Right cardiac atrium (tissue), 5 donors: Measurements from ENCODE around the gene OR2T35. TPM values are rescaled to one million over a fixed set of nuclear protein-coding genes. Genes with fewer than 3 reads are reported as not detected.
A peak's percentile ranks its signal among the peaks of the same experiment; 100 is the strongest.

Experiments used
- ATAC-seq, 2 donors: fragments of 200-7000 bp; cut with Tn5 transposase; one replicate each; pipeline versions ENCODE4 v1.8.0 to v1.9.1; 2020; ENCODE audit warnings: moderate library complexity in 2 of 2, mild to moderate bottlenecking in 1 of 2
- DNase-seq, 3 donors: peaks; one replicate each; pipeline ENCODE4 v3.0.0-alpha.2; 2020
- H3K27ac ChIP-seq: one replicate; pipeline ENCODE4 v1.5.1; 2013; ENCODE audit warnings: mild to moderate bottlenecking, low read length, control low read depth, moderate library complexity
- H3K27me3 ChIP-seq: one replicate; pipeline ENCODE4 v1.6.1; 2013; ENCODE audit not compliant: control insufficient read depth, insufficient read depth
- H3K4me1 ChIP-seq: one replicate; pipeline ENCODE4 v1.6.1; 2013; ENCODE audit warnings: low read length; ENCODE audit not compliant: control insufficient read depth, insufficient read depth
- H3K4me3 ChIP-seq: one replicate; pipeline ENCODE4 v1.5.1; 2013; ENCODE audit warnings: low read length, control low read depth
- H3K9me3 ChIP-seq: one replicate; pipeline ENCODE4 v1.6.1; 2013; ENCODE audit warnings: low read length; ENCODE audit not compliant: control insufficient read depth
- WGBS: extraction: QIAGEN DNeasy Blood & Tissue Kit; methylation state at CpG from one replicate; pipeline ENCODE4 v1.1.7; 2013; 5-methylcytosine and 5-hydroxymethylcytosine counted together
- intact Hi-C, 4 donors: fragments of 100-400 bp; cut with DNase I; formaldehyde crosslinking; loops; one replicate each; pipeline versions ENCODE4 v1.11.0 to v1.14.0; 2022 to 2023
- polyA plus RNA-seq: library from polyadenylated mRNA; stranded (reverse); fragments of 200-250 nt; gene quantifications from one replicate; pipeline ENCODE4 v1.2.3, GENCODE V29; 2013
- total RNA-seq, 4 donors: library from RNA; stranded (reverse); fragmentation: NEBNext Ultra II Directional; extraction: Animal tissue kit (Norgen Biotek cat#: 25700); gene quantifications; one replicate each; pipeline ENCODE4 v1.2.1, GENCODE V29; 2021
- donor health status: healthy with polysubstance abuse.
- donor health status: DM: no; HTN: yes; CAD: no.
- donor health status: DM: no; HTN: no; CAD: no.
- donor health status: DM: no; HTN: yes; CAD: no; lungs with severe emphysema.
- donor health status: DM: yes; HTN: yes; CAD: no.

Gene OR2T35
- total and polyA plus RNA-seq, 5 donors, result not detected

DNA sequence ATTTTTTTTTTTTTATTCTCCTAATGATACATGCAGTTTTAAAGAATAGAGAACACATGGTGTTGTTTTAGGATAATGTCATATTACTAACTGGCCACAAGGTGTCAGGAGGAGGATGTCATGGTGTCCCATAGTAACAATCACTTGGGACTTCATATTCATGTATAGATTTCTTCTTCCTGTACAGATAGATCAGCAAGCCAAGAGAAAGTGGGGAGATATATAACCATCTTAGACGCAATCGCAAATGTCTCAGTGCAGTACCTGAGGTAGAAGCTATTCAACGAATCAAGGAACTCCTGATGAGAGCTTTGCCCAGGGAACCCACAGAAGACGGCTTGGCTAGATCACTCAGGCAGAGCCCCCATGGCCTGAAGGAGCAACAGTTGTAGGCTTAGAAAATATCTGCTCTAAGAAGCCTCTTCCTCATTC is 22.5 kb downstream of the OR2T35 start:
- Histone ChIP-seq H3K9me3 (no peaks in the 10 kb centered on the region), H3K4me1 (no peaks in the 10 kb centered on the region), H3K27me3 (no peaks in the 10 kb centered on the region), H3K27ac (no peak overlapping the region), H3K4me3 (no peak overlapping the region)
- intact Hi-C loops, result loop anchor here in 2 of 4 donors (5.0 kb wide), 1 partner anchor 185 kb away; no protein-coding TSS in a partner anchor
- DNase-seq (no peak), ATAC-seq (no peak)
- WGBS, result 62% methylated on average over 4 of the region's 4 CpGs

DNA sequence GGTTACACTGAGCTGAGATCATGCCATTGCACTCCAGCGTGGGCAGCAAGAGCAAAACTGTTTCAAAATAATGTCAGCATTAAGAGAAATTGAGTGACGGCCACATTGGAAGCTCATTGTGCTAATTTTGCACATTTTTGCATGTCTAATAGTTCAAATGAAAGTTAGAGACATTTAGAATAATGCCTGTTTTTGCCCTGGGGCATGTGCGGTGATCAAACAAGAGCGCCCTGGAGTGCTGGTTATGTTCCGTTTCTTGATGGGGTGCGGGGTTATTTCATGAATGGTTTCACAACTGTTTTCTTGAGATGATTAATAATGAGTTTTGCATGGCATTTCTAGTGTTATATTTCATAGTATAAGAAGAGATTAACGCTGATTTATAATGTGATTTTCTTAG is 23.3 kb downstream of the OR2T35 start:
- DNase-seq (no peak), ATAC-seq (no peak)
- Histone ChIP-seq H3K4me1 (no peaks in the 10 kb centered on the region), H3K9me3 (no peaks in the 10 kb centered on the region), H3K4me3 (no peak overlapping the region), H3K27me3 (no peaks in the 10 kb centered on the region), H3K27ac (no peak overlapping the region)
- WGBS, result 63% methylated on average over 7 of the region's 7 CpGs
- intact Hi-C loops, result loop anchor here in 3 of 4 donors (2.0 to 5.0 kb wide), 2 partner anchors 185 to 186 kb away; no protein-coding TSS in a partner anchor

- H3K27ac ChIP-seq, result no peak overlapping the region
- ATAC-seq (no peak), DNase-seq (peak; percentile 18 to 79 (median 57))
- H3K4me3 ChIP-seq, result no peak overlapping the region
- intact Hi-C loops, result no loop called here
- H3K27me3 ChIP-seq, result no peaks in the 10 kb centered on the region
- WGBS, result 7% methylated on average over 3 of the region's 3 CpGs
- no peaks in the 10 kb centered on the region for H3K4me1 ChIP-seq
- H3K9me3 ChIP-seq, result no peaks in the 10 kb centered on the region
Measured at GRCh38 chr1:248618878-248619277, 26.2 kb downstream of the OR2T35 start.

GRCh38 chr1:248618119-248618518 is 27.0 kb downstream of the OR2T35 start:
- WGBS, result 68% methylated on average over 7 of the region's 7 CpGs
- no peaks in the 10 kb centered on the region for H3K4me1 ChIP-seq
- intact Hi-C loops, result no loop called here
- no peak overlapping the region for H3K4me3 ChIP-seq
- no peak overlapping the region for H3K27ac ChIP-seq
- H3K27me3 ChIP-seq, result no peaks in the 10 kb centered on the region
- DNase-seq, result no peak
- no peaks in the 10 kb centered on the region for H3K9me3 ChIP-seq
- no peak for ATAC-seq

DNA sequence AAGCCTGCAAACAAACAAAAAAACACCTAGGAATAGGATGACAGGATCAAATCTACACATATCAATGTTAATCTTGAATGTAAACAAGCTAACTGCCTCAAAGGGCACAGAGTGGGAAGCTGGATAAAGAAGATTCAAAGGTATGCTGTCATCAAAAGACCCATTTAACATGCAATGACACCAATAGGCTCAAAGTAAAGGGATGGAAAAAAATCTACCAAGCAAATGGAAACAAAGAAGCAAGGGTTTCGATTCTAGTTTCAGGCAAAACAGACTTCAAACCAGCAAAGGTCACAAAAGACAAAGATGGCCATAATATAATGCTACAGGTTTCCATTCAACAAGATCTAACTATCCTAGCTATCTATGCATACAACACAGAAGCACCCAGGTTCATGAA is 31.3 kb downstream of the OR2T35 start:
- DNase-seq (no peak), ATAC-seq (no peak)
- intact Hi-C loops, result no loop called here
- Histone ChIP-seq H3K4me3 (no peak overlapping the region), H3K4me1 (no peaks in the 10 kb centered on the region), H3K27me3 (no peaks in the 10 kb centered on the region), H3K9me3 (no peaks in the 10 kb centered on the region), H3K27ac (no peak overlapping the region)
- WGBS, result 60% methylated on average over 1 of the region's 1 CpG

DNA sequence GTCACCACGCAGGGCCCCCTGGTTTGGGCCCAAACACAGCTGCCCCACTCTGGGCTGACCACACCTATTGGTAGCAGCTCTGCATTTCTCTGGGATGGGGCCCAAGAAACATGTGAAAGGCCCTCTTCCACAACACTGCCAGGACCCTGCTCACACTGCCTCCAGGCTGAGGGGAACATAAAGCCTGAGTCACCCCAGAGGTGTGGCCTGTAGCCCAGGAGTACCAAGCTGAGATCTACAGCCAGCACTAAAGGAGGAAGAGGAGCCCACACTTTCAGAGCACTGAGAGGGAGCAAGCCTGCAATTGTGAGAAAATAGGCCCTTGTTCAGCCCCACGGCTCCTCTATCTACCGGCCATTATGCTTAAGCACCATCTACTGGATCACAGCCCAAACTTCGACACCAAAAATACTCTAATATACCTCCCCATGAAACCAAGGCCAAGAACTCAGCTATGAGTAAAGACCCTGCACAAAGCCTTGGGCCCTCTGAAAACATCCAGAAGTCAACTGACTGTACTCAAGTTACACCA is 33.1 kb downstream of the OR2T35 start:
- Histone ChIP-seq H3K27ac (no peak overlapping the region), H3K4me3 (no peak overlapping the region), H3K9me3 (no peaks in the 10 kb centered on the region), H3K4me1 (no peaks in the 10 kb centered on the region), H3K27me3 (no peaks in the 10 kb centered on the region)
- DNase-seq (no peak), ATAC-seq (no peak)
- intact Hi-C loops, result no loop called here
- 82% methylated on average over 4 of the region's 4 CpGs for WGBS

DNA sequence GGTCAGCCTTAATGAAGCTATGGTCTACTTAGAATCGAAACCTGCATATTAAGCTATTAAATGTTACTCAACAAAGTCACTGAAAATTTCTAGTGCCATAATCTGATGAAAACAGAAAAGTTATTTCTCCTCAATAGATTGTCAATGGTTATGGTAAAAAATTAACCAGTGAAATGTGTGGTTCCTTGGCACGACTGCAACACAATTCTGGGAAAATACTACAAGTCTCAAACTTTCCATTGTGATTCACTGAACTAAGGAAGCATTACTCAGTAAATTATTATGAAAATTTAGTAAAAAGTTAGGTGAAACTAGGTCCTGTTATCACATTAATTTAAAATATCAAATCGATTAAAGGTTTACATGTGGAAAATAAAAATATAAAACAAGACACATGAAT is 34.8 kb downstream of the OR2T35 start:
- intact Hi-C loops, result no loop called here
- WGBS, result 43% methylated on average over 3 of the region's 3 CpGs

GRCh38 chr1:248599396-248599795 is 45.7 kb downstream of the OR2T35 start:
- WGBS, result 73% methylated on average over 8 of the region's 8 CpGs
- Histone ChIP-seq H3K4me1 (no peaks in the 10 kb centered on the region), H3K27ac (no peak overlapping the region), H3K9me3 (no peaks in the 10 kb centered on the region), H3K4me3 (no peak overlapping the region), H3K27me3 (no peaks in the 10 kb centered on the region)
- DNase-seq, result no peak
- no peak for ATAC-seq
- intact Hi-C loops, result no loop called here

More for the DNA sequence above, 34.8 kb downstream of the OR2T35 start:
- Histone ChIP-seq H3K27me3 (no peaks in the 10 kb centered on the region), H3K4me1 (no peaks in the 10 kb centered on the region), H3K27ac (no peak overlapping the region), H3K9me3 (no peaks in the 10 kb centered on the region), H3K4me3 (no peak overlapping the region)
- DNase-seq (no peak), ATAC-seq (no peak)

DNA sequence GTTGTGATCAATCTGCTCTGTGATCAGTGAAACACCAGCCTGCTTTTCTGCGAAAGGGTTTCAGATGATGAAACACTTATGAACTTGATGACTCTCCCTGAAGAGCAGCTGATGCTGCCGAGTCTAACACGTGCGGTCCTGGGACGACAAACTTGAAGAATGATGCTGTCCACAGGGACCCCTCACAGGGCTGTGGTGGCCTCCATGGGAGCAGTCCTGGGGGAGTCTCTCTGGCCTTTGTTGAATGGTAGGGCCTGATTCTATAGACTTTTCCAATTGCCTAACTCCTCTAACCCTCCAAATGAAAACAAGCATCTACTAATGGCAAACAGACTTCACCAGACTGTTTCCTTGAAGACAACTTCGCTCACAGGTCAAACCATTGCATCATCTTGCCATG is 47.5 kb downstream of the OR2T35 start, which contains the start of gene OR2T10:
OR2T10 (minus strand) TSS at position 112 of the 400 bp plus-strand sequence. CDS start 3,932 bp downstream, outside the sequence.
- no peak for ATAC-seq
- Histone ChIP-seq H3K9me3 (peaks cover 4% of the 10 kb centered on the region), H3K27ac (no peak within 1 kb of the TSS), H3K4me1 (no peaks in the 10 kb centered on the region), H3K4me3 (no peak within 1 kb of the TSS), H3K27me3 (no peaks in the 10 kb centered on the region)
- intact Hi-C loops, result no loop called here
- no peak for DNase-seq
- WGBS, result 85% methylated on average over 6 of the region's 6 CpGs

GRCh38 chr1:248596615-248597014 is 48.5 kb downstream of the OR2T35 start:
- Histone ChIP-seq H3K4me1 (no peaks in the 10 kb centered on the region), H3K27me3 (no peaks in the 10 kb centered on the region), H3K9me3 (peaks cover 4% of the 10 kb centered on the region), H3K27ac (no peak overlapping the region), H3K4me3 (no peak overlapping the region)
- intact Hi-C loops, result no loop called here
- DNase-seq (no peak), ATAC-seq (no peak)
- WGBS, result 79% methylated on average over 2 of the region's 2 CpGs

- DNase-seq (no peak), ATAC-seq (no peak)
- Histone ChIP-seq H3K27me3 (no peaks in the 10 kb centered on the region), H3K27ac (no peak overlapping the region), H3K4me1 (no peaks in the 10 kb centered on the region), H3K4me3 (no peak overlapping the region), H3K9me3 (peaks cover 4% of the 10 kb centered on the region)
- intact Hi-C loops, result no loop called here
- 78% methylated on average over 5 of the region's 5 CpGs for WGBS
Measured at GRCh38 chr1:248593226-248593625, 51.9 kb downstream of the OR2T35 start.

GRCh38 chr1:248592655-248593054 is 52.4 kb downstream of the OR2T35 start:
- no peaks in the 10 kb centered on the region for H3K4me1 ChIP-seq
- intact Hi-C loops, result no loop called here
- no peaks in the 10 kb centered on the region for H3K27me3 ChIP-seq
- ATAC-seq, result no peak
- WGBS, result 48% methylated on average over 1 of the region's 1 CpG
- H3K4me3 ChIP-seq, result no peak overlapping the region
- no peak for DNase-seq
- peaks cover 4% of the 10 kb centered on the region for H3K9me3 ChIP-seq
- no peak overlapping the region for H3K27ac ChIP-seq
